DLD1 (cell line): Measurements from ENCODE around the gene KIF27.
"Not testable (repeated sequence)": the region's sequence is repeated elsewhere in the genome, so short reads cannot be mapped to it uniquely, and the experiment has no call there.

ENCODE experiments used
- in situ Hi-C: cut with HindIII; loops from 2 replicates; pipeline ENCODE4 v1.10.0; 2017; ENCODE audit warnings: low sequenced_read_pairs

The KIF27 gene

GRCh38 chr9:83932851-83933250 lies 11.6 kb upstream of the KIF27 start:
- in situ Hi-C loops, result loop anchor here (25.0 kb wide), 1 partner anchor 329 kb away; no protein-coding TSS in a partner anchor

GRCh38 chr9:83932011-83932410 lies 10.8 kb upstream of the KIF27 start:
- in situ Hi-C loops, result loop anchor here (25.0 kb wide), 1 partner anchor 330 kb away; no protein-coding TSS in a partner anchor

GRCh38 chr9:83930881-83931280 lies 9.6 kb upstream of the KIF27 start:
- in situ Hi-C loops, result loop anchor here (25.0 kb wide), 1 partner anchor 331 kb away; no protein-coding TSS in a partner anchor

- in situ Hi-C loops, result loop anchor here (25.0 kb wide), 1 partner anchor 335 kb away; no protein-coding TSS in a partner anchor
These were observed 6.4 kb upstream of the KIF27 start for GRCh38 chr9:83927591-83927990.

GRCh38 chr9:83920469-83920926 lies 734 bp downstream of the KIF27 start:
- in situ Hi-C loops, result no loop called here

GRCh38 chr9:83919111-83919510 lies 2.1 kb downstream of the KIF27 start:
- in situ Hi-C loops, result no loop called here

- in situ Hi-C loops, result not testable (repeated sequence)
These were observed 9.0 kb downstream of the KIF27 start for GRCh38 chr9:83912194-83912593.

GRCh38 chr9:83906144-83906543 lies 15.1 kb downstream of the KIF27 start:
- in situ Hi-C loops, result no loop called here

GRCh38 chr9:83900615-83901014 lies 20.6 kb downstream of the KIF27 start:
- in situ Hi-C loops, result not testable (repeated sequence)

GRCh38 chr9:83894301-83894700 lies 26.9 kb downstream of the KIF27 start:
- in situ Hi-C loops, result not testable (repeated sequence)

- in situ Hi-C loops, result not testable (repeated sequence)
These were observed 34.7 kb downstream of the KIF27 start for GRCh38 chr9:83886498-83886897.

GRCh38 chr9:83885559-83886240 lies 35.5 kb downstream of the KIF27 start:
- in situ Hi-C loops, result not testable (repeated sequence)

- in situ Hi-C loops, result not testable (repeated sequence)
These were observed 39.4 kb downstream of the KIF27 start for GRCh38 chr9:83881687-83882408.

- in situ Hi-C loops, result not testable (repeated sequence)
These were observed 45.7 kb downstream of the KIF27 start for GRCh38 chr9:83875559-83875958.

GRCh38 chr9:83849895-83850294 lies 71.3 kb downstream of the KIF27 start:
- in situ Hi-C loops, result not testable (repeated sequence)

GRCh38 chr9:83837070-83837643 lies 84.1 kb downstream of the KIF27 start:
- in situ Hi-C loops, result not testable (repeated sequence)

- in situ Hi-C loops, result not testable (repeated sequence)
These were observed 90.7 kb downstream of the KIF27 start for GRCh38 chr9:83830426-83831071.

GRCh38 chr9:83824986-83825623 lies 96.1 kb downstream of the KIF27 start:
- in situ Hi-C loops, result not testable (repeated sequence)

GRCh38 chr9:83817356-83818278 lies 103.6 kb downstream of the KIF27 start, which contains the start of gene GKAP1:
GKAP1 (minus strand) TSS chr9:83817769; CDS start chr9:83806517, 11,252 bp downstream.
- in situ Hi-C loops, result not testable (repeated sequence)
